H4 (cell line): ENCODE results near the gene CNN3. TPM values are rescaled to one million over a fixed set of nuclear protein-coding genes. Genes with fewer than 3 reads are reported as not detected.
"Not testable (repeated sequence)": the region's sequence is repeated elsewhere in the genome, so short reads cannot be mapped to it uniquely, and the experiment has no call there.

Experiments used
- DNase-seq: peaks from one replicate; pipeline ENCODE4 v3.0.0-alpha.2; 2015; ENCODE audit warnings: low spot score
- total RNA-seq: library from RNA; depleted of rRNA; stranded (reverse); fragments of >200 nt; shearing (Covaris generic); gene quantifications from 2 replicates; pipeline ENCODE4 v1.2.3, GENCODE V29; 2014

The CNN3 gene
- total RNA-seq, 1 experiment from 2014 or later = 137 TPM

DNA sequence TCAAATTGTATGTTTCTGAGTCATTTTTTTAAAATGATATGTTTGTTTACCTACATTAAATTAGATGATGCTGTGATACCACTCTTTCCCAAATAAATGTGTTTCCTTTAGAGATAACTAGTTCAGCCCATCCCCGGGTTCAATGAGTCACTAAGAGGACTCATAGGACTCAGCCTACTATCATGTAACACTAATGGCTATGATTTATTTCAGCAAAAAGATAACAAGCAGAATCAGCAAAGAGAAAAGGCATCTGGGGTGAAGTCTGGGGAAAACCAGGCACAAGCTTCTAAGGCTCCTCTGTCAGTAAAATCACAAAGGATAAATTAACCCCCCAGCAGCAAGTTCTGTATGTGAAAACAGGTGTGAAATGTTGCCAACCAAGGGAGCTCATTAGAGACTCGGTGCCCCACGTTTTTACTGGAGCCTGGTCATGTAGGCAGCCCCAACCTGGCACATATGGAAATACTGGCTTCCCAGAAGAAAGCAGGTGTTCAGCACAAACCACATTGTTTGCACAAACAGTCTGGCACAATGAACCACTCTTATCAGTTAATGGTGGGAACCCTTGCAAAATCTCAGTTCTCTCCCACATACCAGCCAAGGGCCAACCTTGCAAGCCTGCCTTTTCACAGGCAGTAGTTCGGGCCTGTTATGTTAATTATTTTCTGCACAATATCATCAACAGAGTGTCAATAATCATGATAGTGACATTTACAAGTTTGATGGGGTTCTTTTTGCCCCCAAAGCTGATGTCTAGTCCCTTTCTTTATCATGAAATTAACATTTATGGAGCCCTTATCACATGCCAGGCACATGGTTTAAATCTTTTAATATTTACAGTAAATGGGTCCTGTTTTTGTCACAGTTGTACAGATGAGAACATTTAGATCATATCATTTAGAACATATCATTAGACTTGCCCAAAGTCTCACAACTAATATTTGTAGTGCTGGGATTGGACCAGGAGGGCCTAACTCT lies 23.1 kb upstream of the CNN3 start:
- DNase-seq = peak; percentile 43

DNA sequence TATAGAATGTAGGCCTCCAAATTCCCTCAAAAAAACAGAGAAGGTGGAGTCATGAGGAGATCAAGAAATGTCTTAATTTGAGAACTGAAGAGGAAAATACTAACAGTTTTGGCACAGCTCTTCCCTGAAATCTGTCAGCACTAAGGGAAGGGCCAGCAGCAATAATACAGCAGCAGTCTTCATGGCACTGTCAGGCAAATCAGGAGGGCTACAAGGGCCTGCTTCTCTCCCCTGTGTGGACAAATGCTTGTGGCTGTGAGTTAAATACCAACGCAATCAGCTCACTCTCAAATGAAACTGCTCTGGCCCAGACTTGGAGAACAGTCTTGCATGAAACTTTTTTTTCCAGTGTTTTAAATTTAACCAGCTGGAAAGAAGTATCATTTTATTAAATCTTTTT lies 20.5 kb upstream of the CNN3 start:
- DNase-seq = no peak

DNA sequence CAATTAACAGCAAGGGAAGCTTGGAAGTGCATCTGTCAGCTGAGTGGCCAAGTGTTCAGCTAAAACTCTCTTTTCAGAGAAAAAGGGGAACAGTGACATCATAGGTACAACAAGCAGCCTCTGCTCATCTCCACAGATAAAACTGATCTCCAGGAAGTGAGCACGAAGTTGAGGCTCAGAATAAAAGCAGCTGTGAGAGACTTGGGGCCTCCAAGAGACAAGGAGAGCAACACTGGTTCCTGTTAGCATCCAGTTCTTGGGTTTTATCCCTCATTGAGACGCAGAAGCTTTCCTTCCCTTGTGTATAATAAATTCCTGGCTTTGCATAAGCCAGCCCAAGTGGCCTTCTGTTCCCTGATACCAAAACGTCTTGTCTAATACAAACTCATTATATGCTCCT lies 20.0 kb upstream of the CNN3 start:
- DNase-seq = no peak

DNA sequence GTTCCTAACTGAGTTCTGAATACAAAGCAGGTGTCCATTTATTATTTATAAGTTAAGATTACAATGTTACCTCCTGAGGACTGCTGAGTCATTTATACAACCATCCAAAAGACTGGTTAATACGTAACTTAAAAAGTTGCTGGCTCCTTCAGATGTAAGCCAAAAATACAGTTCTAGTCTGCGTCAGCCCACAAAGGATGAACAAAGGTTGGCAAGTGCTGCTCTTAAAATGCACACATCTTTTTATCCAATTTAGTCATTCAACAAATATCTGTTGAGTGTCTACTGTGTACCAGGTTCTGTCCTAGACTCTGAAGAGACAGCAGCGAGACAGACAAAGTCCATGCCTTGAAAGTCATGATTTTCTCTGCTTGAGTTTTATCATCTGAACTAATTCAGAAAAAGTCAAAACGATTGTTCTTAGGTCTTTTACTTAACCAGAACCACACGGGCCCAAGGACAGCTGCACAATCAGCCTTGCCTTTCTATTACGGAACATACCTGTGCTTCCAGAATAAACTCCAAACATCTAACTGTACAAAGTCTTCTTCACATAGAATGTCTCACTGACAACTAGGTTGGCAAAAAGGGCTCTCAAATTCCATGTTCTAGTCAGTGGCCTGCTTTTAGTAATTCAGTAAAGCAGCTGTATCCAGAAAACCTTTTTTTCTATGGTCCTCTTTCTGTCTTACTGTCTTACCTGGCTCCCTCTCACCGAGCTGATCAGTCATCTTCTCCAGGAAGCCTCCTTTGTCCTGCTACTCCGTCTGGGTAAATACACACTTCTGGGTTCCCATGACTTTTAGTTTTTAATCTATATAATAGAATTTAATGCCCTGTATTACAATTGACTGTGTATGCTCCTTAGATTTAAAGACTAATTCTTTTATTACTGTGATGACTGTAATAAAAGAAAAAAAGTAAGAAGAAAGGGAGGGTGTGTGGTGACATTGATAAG lies 15.5 kb upstream of the CNN3 start:
- DNase-seq = no peak

DNA sequence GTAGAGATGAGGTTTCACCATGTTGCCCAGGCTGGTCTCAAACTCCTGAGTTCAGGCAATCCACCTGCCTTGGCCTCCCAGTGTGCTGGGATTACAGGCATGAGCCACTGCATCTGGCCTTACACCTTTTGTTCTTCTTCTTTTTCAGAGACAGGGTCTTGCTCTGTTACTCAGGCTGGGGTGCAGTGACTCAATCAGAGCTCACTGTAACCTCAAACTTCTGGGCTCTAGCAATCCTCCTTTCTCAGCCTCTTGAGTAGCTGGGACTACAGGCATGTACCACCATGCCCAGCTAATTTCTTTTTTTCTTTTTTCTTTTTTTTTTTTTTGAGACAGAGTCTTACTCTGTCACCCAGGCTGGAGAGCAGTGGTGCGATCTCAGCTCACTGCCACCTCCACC lies 14.6 kb upstream of the CNN3 start:
- DNase-seq = not testable (repeated sequence)

DNA sequence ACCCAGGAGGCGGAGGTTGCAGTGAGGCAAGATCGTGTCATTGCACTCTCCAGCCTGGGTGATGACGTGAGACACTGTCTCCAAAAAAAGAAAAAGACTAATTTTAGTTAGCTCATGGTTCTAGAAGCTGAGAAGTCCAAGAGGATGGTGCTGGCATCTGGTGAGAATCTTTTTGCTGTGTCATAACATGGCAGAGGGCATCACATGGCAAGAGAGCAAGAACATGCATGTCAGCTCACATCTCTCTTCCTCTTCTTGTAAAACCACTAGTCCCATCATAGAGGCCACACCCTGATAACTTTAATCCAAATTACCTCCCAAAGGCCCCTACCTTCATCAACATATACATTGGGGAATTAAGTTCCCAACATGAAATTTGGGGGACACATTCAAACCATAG lies 13.8 kb upstream of the CNN3 start:
- no peak for DNase-seq

DNA sequence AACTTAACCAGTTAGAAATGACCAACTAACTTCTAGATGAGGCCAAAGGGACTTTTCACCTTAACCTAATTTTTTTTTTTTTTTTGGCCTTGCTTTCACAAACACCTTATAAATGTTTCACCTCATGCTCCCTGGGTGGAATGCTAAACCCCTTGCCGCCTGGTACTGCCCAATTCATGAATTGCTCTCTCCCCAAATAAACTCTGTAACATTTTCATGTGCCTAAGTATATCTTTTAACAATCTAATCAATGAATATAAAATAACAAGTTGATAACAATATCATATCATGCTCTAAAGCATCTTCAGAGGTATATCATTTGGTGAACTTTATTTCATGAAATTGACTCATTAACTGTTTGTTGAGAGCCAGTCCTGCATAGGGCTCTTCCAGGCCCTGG lies 10.9 kb upstream of the CNN3 start:
- DNase-seq = no peak

DNA sequence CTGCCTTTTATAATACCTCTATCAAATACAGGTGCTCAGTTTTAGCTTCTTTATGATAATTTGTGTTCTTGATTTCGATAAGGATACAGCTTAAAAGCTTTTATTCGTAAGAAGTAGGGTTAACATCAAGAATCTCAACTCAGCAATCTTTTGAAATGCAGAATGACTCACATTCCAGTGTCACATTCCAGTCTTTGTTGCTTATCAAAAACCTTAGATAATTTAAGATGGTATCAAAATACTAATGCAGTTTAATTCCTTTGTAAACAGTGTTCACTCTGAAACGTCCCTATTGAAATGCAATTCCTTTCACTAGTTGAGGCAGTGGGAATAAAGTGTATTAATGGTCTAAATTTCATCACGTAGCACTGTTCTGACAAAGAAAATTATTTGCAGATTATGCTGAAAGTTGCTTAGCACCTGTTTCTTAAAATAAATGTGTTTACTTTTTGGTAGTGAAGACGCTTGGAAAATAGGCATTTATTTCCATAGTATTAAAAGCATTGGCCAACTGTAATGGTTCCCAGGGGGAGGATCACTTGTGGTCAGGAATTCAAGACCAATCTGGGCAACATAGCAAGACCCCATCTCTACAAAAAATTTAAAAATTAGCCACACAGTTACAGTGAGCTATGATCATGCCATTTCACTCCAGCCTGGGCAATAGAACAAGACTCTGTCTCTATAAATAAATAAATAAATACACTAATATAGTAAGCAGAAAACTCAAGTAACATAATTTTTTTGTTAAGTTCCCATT lies 10.1 kb upstream of the CNN3 start:
- DNase-seq = no peak

DNA sequence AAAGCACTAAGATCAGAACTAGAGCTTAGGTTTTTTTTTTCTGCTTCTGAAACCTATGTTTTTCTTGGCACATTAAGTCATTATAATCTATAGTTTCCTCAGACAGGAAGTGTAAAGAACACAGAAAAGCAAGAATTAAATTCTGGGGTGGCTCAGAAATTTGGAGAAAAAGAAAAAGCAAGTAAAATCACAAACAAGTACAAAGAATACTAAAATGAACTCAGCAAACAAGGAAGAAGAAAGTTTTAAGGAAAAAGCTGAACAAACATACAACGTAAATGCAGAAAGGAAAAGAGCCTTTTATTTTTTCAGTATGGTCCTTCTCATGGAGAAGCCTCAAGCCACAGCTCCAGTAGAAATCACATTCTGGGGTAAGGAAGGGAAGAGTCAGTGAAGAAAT lies 8.6 kb upstream of the CNN3 start:
- DNase-seq = no peak

DNA sequence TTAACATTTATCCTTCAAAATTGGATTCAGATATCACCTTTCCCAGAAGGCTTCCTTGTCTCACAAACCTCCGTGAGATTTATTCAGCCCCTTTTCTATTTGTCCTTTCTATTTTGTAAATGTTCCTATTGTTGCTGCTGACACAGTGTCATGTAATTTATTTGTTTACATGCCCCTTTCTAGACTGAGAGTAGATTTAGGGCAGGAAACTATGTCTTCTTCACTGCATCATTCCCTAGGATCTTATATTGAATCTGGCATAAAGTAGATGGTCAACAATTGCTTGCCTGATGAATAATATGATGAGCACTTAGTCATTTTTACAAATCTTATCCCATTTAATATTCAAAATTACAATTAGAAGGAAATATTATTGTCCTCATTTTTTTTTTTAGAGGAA lies 8.1 kb upstream of the CNN3 start:
- DNase-seq = no peak

DNA sequence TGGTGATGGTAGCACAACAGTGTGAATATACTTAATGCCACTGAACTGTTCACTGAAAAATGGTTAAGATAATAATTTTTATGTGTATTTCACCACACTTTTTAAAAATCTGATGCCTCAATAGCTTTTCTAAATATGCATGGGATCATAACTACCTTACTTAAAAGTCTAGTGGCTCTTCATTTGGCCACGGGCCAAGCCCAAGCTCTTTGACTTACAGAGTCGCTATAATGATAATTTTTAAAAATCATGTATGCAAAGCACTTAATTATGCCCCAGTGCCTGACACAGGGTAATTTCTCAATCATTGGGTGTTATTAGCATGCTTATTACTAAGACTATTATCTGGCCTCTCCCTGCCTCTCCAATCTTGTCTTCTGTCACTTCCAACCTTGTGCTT lies 7.6 kb upstream of the CNN3 start:
- DNase-seq = no peak

DNA sequence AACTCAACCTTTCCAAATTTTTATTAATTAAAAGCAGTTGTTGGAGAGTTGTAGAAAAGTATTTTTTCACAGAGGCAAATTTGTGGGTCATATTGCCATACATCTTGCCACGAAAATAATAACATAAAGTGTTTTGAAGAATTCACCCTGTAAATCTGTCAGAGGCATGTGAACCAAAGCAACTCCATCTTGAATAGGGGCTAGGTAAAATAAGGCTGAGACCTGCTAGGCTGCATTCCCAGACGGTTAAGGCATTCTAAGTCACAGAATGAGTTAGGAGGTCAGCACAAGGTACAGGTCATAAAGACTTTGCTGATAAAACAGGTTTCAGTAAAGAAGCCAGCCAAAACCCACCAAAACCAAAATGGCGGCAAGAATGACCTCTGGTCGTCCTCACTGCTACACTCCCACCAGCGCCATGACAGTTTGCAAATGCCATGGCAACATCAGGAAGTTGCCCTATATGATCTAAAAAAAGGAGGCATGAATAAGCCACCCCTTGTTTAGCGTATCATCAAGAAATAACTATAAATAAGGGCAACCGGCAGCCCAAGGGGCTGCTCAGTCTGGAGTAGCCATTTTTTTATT lies 4.4 kb upstream of the CNN3 start:
- DNase-seq = no peak

DNA sequence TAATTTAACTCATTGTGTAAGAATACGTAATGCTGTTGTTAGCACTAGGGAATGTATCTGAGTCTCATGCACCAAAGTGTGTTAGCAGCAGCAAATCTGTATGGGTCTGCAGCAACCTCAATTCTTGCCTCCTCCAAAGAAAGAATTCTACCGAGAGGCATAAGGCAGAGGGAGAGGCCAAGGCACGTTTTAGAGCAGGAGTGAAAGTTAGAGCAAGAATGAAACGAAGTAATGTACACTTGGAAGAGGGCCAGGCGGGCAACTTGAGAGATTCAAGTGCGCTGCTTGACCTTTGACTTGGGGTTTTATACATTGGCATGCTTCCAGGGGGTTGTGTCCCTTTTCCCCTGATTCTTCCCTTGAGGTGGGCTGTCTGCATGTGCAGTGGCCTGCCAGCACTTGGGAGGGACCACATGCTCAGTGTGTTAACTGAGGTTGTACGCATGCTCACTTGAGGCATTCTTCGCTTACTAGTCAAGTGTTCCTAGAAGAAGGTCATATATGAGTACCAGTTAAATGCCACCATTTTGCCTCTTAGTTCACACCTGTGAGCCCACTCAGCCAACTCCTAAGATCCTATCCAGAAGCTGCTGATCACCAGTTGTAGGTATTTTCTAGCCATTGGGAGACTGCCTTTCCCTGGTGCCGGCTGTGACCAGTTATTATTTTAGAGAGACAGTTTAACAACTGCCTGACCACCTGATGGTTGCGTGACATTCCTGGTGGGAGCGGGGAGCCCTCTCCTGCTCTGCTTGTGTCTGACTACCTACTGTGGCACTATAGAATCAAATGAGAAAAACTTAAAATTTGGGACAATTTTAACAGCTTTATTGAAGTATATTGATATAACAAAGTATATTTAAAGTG lies 2.7 kb upstream of the CNN3 start:
- no peak for DNase-seq

DNA sequence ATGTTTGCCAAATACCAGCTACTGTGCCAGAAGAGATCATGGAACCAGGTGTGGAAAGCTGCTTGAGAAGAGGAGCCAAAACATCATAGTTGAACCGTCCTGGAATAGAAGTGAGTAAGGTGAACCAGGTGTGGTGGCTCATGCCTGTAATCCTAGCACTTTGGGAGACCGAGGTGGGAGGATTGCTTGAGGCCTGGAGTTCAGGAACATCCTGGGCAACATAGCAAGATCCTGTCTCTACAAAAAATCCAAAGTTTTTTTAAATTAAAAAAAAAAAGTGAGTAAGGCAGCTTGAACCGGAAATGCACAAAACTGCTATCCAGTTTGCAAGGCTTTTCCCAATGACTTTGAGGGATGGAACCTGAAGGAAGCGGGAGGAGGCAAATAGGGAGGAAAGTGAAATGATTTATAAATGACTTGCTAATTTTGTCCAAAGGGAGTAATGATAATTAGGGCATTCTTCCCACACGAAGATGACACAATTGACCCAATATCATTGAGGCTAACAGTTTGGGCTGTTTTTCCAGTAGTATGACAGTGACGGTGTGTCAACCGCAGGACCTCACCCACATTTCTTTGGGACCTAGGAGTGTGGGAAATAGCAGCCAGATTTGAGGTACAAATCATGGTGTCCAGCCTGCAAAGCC lies 1.5 kb upstream of the CNN3 start:
- DNase-seq = no peak

DNA sequence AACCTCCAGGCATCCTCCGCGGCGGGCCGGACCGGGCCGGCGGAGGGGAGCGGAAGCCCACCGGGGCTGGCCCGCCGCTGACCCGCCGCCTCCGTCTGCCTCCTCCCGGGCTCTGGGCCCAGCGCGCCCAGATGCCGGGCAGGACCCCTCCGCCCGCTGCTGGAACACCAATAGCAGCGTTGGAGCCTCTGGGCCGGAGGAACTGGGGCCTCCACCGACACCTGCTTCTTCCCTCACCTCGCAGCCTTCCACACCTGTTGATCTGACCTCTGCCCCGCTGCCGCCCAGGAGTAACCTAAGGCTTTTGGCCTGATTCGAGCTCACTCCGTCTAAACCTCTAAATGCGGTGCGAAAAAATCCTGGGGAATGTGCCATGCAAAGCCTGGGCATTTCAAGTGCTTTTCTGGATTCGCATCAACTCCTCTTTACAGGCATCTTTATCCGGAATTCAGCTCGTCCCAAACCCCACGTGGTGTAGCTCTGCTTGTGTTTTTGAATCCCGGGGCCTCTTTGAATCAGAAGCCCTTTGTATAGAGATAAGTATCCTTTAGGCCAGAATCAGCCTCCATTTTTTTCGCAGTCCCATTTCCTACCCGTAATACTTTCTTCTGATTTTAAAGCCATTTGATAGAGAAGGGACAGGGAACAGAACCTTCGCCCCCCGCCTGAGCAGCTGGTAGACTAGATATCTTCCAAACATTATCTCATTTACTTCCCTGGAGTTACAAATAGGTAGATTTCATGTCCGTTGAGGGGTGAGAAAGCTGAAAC lies 680 bp upstream of the CNN3 start:
- no peak for DNase-seq

DNA sequence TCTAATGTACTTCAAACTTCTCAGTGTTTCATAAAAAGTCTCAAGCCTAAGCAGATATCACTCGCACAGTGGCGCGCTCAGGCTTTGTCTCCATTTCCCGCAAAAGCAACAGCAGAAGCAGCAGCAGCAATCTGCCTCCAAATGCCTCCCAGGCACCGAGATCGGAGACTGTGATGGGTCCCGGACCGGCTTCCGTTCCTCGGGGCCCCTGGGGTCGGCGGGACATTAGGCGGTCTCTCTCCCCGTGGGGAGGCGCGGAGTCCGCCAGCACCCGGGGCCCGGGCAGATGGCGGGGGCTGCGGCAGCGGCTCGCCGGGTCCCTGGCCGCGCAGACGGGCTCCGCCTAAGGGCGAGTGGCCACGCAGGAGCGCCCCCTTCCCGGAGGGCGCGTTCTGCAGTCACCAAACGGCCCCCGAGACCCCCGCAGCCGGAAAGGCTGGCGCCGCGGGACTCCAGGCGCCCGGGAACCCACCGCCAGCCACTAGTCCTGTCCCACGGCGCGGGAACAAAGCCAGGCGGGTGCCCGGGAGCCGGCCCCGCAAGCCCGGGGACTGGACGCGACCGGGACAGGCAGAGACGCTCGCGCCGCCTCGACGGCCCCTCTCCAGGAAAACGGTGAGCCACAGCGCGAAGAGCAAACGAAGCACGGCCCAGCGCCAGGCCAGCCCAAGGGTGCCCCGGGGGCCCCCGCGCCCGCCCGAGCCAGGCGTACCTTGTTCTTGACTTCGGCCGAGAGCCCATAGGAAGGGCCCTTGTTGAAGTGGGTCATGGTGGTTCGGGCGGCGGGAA lies 590 bp downstream of the CNN3 start:
- DNase-seq = peak; percentile 8

DNA sequence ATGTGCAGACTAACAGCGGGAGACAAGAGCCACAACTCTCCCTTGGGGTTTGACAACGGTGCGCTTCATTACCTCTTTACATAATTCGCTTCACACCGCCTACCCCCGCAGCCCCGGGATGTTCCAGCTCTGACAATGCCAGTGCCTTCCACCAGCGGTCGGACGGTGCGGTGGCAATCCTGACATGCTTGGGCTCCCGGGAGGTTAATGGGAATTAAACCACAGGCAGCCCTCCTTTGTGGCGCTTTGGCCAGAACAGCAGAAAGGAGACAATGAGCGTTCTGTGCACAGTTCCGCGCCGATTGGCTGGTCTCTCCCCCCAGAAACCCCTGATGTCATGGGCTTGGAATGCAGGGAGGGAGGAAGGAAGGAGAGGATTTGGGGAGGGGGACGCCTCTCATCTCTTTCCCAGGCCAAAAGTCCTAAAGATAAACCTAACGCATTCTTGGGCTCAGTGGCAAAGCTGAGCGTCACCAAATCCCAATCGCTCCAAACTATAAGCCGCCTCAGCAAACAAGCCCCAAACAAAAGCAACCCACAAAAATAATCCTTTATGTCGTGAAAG lies 1.3 kb downstream of the CNN3 start:
- DNase-seq = peak; percentile 71

DNA sequence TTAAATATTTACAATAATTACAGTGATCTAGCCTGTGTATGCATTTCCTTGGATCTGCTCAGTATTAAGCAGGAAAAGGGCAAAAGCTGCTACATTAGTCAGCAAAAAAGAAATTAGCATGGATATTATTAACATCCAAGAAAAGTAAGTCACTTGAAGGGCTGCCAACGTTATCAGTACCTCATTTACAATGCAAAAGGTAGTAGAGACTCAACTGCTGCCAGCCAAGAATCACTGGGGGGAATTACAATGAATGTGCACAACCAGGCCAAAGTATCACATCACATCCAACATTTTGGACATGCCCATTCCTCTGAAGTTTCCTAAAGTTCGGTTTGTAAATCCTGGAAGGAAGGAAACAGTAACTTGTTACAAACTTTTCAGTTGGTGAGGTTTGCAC lies 1.9 kb downstream of the CNN3 start:
- no peak for DNase-seq
